ENCODE measurements around the gene UNC93A.
"Not testable (repeated sequence)": the region's sequence is repeated elsewhere in the genome, so short reads cannot be mapped to it uniquely, and the experiment has no call there.

Gene UNC93A

GRCh38 chr6:167294651-167295494 lies 3.8 kb downstream of the UNC93A start:
- no peak for DNase-seq

GRCh38 chr6:167295495-167296292 lies 4.6 kb downstream of the UNC93A start:
- no peak for DNase-seq

GRCh38 chr6:167296293-167296690 lies 5.2 kb downstream of the UNC93A start:
- no peak for DNase-seq

DNA sequence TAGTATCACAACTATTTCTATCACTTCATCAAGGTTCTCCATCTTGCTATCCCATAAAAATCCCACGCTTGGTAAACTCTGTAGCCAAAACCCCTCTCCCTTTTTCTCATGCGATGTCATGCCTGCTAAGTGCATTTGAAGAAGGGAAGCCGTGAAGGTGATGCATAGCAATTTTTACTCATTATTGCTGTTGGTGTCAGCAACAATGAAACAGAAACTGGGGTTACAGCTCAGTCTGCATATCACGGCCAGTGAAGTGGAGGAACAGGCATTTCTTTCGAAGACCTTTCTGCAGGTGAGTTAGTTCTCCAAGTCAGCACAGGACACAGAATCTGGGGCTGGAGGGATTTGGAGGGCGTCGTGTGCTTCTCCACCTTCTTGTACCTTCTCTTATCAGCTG lies 5.8 kb downstream of the UNC93A start:
- no peak for DNase-seq

GRCh38 chr6:167298127-167298526 lies 7.0 kb downstream of the UNC93A start:
- DNase-seq: no peak

GRCh38 chr6:167299641-167300308 lies 8.7 kb downstream of the UNC93A start:
- no peak for DNase-seq

- no peak for DNase-seq
Measured at GRCh38 chr6:167300902-167301777, 10.0 kb downstream of the UNC93A start.

DNA sequence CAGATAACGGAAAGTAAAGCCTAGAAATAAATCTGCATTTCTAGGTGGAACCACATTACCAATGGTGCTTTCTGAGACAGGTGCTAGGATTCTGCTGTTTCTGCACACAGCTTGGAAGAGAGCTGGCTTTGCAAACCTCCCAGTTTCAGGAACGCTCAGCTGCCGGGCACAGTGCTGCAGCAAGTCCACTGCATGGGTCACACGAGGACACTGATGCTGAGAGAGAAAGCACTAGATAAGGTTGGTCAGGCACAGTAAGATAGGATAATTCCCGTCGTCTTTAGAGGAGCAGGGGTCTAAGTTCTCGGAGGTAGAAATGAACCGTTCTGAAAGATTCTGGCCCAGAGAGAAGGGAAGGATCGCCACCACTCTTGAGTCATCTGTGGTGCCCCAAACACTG lies 11.0 kb downstream of the UNC93A start:
- DNase-seq: no peak

DNA sequence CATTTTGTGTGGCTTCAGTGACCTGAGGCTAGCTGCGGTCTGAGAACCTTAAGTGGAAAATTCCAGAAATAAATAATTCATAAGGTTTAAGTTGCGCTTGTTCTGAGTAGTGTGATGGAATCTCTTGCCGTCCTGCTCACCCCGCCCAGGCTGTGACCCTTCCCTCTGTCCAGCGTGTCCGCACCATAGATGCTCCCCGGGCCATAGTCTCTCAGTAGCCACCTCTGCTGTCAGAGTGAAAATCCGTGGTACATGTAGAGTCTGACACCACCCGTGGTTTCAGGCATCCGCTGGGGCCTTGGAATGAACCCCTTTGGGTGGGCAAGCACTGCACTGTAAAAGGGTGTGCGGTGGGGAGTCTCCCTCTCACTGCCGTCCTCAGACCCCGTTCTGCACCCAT lies 11.7 kb downstream of the UNC93A start:
- DNase-seq: no peak

DNA sequence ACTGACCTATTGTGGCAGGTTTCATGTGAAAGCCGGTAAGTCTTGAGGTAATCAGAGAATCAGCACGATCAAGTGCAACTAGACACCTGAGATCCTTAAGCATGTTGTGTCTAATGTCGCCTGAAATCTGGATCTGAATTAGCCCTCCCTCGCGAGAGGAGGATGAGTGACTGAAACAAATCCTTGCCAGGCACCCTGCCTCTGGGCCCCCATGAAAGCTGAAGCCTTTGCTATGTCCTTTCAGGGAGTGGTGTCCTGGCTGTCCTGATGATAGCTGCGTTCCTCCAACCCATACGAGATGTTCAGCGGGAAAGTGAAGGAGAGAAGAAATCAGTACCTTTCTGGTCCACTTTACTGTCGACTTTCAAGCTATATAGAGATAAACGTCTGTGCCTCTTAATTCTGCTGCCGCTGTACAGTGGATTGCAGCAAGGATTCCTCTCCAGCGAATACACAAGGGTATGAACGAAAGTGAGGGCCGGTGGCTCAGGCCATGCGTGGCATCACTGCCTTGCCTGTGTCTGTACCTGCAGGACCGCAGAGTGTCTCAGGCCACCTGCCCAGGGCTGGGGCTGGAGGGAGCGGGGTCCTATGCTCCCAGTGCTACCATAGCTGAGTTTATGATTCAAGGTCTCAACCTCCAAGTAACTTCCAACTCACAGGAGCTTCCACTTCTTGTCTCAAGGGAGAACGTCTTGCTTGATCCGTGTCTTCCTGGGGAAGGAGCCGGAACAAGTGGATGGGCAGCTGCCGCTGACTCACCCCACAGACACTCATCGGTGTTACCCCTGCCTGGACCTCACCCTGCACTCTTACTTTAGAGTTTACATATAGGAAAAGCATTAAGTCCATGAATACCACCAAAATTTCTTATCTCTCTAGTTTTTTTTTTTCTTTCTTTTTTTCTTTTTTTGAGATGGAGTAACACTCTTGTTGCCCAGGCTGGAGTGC lies 12.8 kb downstream of the UNC93A start:
- DNase-seq: no peak

DNA sequence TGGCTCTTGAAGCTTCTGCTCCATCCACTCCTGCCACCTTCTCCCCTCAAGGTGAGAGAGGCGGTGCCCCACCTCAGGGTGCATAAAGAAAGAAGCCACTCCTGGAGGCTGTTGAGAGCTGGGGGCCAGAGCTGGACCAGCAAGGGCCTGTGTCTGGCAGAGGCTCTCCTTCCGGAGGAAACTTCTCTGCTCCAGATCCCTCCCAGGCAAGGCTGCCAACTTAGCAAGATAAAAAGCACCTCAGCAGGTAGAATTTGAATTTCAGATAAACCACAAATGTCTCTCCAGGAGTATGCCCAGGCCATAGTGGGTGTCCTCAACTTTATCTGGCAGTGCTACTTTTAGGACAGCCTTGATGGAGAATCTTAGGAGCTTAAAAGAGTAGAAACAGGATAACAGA lies 13.8 kb downstream of the UNC93A start:
- DNase-seq: no peak

DNA sequence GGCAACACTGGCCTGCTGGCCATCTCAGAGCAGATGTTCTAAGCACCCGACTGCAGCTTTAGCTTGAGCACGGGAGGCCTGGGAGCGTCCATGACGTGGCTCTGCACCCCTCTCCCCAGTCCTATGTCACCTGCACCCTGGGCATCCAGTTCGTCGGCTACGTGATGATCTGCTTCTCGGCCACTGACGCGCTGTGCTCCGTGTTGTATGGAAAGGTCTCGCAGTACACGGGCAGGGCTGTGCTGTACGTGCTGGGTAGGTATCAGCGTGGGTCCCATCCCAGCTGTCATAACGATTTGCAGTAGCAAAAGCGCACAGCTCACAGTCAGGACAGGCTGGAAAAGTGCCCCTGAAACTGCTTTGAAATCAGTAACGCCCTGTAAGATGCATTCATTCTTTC lies 14.7 kb downstream of the UNC93A start:
- DNase-seq: no peak

- no peak for DNase-seq
Measured at GRCh38 chr6:167306401-167306998, 15.4 kb downstream of the UNC93A start.

DNA sequence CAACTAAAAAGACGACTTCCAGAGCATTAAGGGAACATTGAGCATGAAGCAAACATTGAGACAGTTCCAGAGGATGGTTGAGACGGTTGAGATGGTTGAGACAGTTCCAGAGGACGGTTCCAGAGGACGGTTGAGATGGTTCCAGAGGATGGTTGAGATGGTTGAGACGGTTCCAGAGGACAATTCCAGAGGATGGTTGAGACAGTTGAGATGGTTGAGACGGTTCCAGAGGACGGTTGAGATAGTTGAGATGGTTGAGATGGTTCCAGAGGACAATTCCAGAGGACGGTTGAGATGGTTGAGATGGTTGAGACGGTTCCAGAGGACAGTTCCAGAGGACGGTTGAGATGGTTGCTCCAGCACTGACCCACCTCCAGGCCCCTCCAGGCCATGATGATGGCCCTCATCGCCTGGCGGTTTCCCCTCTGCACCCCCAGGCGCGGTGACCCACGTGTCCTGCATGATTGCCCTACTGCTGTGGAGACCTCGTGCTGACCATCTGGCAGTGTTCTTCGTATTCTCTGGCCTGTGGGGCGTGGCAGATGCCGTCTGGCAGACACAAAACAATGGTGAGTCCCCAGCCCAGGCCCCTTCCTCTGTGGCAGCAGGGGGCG lies 16.3 kb downstream of the UNC93A start:
- no peak for DNase-seq

- DNase-seq: no peak
Measured at GRCh38 chr6:167308207-167308606, 17.1 kb downstream of the UNC93A start.

DNA sequence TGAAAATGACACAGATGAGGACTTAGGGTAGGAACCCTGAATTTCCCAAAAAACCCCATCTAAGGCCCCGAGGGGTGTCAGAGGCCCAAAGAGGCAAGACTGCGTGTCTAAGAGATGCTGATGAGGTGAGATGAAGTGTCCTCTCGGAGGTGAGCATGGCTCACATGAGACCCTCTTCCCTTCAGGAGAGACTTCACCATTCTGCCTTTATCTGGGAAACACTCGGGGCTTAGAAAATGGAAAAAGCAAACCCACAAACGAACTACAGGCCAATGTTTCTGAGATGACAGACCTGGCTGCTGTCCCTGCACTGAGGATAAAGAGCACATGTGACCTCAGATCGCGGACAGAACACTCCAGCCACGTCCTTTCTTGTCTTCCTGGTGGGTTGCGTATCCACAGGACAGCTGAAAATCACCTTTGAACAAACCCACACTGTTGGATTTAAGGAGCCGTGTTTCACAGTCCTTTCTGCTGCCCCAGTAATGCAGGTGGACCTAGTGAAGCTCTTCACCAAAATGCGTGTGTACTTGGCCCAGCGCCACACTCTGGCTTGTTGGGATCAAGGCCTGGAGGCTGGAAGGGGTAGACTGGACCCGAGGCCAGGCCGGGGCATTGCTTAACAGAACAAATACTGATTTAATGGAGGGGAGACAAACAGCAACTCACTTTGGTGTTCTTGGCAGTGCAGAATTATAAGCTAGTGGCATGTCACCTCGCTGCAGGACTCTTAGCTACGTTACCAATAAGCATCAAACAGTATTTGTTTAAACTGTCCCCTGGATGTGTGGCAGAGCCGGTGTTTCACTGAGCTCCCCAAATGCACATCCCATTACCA lies 18.5 kb downstream of the UNC93A start:
- DNase-seq: not testable (repeated sequence)

DNA sequence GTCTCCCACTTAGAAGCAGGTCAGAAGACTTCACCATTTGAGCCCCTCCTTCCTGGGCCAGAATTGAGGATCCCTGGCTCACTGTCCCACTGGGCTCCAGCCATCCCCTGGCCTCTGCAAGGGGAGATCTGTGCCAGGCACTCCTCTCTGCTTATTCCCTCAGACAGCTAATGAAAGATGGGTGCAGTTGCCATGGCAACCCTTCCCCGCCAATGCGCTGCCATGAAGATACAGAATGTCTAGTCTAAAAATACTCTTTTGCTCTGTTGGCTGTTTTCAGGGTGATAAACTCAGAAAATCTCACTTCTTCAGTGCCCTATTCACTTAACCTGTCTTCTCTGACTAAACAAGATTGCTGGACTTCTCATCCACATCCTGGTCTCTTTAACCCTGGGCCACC lies 20.2 kb downstream of the UNC93A start:
- DNase-seq: no peak

GRCh38 chr6:167311691-167312090 lies 20.6 kb downstream of the UNC93A start:
- DNase-seq: not testable (repeated sequence)

GRCh38 chr6:167314180-167314821 lies 23.2 kb downstream of the UNC93A start:
- DNase-seq: no peak

Measured in HCEC 1CT (cell line).